Activated CD8-positive, alpha-beta memory T cell treated with anti-CD3 and anti-CD28 coated beads, Interleukin-2, amount 50 U/mL, for 1 hour (primary cell): ENCODE results near the gene NXPH4.
A peak's percentile ranks its signal among the peaks of the same experiment; 100 is the strongest.

Experiments used
- DNase-seq: peaks from one replicate; pipeline ENCODE4 v3.0.0-alpha.2; 2020; ENCODE audit errors: extremely low read depth

The NXPH4 gene

DNA sequence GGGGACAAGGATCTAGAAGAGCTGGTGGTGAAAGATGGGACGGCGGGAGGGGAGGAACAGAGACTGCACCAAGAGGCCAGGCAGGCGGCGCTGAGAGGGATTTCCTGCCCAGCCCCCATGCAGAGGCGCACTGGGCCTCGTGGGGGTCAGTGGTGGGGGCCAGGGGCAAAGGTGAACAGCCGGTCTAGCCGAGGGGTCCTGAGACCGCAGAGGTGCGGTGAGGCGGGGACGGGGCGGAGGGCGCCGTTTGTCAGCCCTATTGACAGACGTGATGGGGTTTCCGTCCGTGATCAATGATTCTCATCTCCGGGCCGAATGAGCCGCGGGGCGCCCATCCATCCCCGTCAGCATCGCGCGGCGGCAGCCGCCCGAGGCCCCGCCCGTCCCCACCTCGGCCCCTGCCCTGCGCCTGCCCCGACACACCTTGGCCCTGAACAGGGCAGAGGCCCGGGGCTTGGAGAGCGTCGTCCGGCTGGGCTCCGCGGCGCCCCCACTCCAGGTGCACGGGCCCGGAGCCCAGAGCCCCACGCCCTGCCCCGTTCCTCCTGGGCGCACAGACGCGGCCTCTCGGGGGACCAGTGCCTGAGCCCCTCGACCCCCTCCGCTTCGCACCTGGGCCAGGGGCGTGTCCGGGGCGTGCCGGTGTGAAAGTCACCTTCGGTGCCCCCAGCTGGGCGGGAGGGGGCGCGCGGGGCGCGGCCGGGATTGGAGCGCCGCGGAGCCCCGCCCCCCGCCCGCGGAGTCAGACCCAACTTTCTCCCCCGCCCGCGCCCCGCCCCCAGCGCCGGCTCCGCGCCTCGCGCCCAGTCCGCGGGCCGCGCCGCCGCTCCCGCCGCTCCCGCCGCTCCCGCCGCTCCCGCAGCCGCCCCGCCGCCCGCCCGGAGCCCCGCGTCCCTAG is at the start of gene NXPH4:
NXPH4 (plus strand) TSS at position 781 of the 898 bp plus-strand sequence. CDS start 176 bp downstream, outside the sequence.
- no peak for DNase-seq

DNA sequence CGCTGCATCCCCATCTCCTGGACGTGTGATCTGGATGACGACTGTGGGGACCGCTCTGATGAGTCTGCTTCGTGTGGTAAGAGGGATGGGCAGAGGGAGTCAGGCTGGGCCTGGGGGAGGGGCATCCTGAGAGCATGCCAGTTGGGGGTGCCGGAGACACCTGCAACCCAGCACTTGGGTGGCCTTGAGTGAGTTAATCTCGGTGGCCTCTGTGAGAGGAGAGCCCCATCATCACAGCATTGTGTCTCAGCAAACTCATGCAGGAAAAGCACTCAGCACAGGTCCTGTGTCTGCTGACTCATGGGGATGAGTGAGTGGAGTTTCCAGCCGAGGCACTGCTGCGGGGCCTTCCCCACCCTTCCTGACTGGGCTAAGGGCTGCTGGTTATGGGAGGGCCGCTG is 49.6 kb upstream of the NXPH4 start:
- DNase-seq = no peak

DNA sequence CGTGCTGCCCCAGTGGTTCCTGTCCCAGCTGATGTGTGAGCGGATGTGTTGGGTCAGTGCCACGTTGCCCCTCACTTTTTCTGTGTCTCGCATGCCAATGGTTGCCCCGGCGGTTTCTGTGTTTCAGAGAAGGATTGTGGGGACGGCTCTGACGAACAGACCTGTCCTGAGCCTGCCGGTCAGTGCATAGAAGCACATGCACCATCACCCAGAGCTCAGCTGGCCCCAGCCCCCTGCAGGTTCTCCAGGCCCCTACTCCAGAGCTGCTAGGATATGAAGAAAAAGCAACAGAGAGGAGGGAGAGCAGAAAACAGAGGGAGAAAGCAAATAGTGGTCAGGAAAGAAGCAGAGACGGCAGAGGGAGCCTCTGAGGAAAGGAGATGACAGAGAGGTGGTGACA is 48.5 kb upstream of the NXPH4 start:
- DNase-seq = no peak

DNA sequence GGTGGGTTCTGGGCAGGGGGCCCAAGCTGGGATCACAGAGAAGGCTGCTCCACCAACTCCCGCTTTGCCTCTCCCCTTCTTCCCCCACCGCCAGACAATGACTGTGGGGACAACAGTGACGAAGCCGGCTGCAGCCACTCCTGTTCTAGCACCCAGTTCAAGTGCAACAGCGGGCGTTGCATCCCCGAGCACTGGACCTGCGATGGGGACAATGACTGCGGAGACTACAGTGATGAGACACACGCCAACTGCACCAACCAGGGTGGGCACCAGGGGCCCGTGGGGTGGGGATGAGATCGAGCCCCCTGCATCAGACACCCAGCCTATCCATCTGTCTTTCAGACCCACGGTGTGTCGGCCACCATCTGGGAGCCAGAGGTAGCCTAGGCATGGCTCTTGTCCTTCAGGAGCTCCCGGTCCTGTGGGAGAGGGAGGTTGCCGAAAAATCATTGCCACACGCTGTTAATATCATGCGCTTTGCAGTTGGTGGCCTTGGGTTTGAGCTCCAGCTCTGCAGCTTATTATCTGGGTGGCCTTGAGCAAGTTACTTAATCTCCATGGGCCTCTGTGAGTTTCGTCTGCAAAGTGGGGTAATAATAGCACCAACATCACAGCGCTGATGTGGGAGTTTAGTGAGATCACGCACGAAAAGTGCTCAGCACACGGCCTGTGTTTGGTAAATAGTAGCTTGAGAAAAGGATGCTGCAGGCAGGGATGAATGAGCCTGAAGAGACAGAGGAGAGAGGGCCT is 47.4 kb upstream of the NXPH4 start:
- DNase-seq = no peak

DNA sequence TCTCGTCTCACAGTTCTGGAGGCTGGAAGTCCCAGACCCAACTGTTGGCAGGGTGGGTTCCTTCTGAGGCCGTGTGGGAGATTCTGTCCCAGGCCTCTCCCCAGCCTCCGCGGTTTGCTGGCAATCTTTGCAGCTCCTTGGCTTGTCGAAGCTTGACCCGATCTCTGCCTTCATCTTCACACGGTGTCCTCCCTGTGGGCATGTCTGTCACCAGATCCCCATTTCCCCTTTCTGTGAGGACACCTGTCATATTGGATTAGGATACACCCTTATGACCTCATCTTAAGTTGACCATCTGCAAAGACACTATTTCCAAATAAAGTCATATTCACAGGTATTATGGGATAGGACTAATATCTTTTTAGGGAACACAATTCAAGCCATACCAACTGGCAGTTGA is 46.6 kb upstream of the NXPH4 start:
- no peak for DNase-seq

DNA sequence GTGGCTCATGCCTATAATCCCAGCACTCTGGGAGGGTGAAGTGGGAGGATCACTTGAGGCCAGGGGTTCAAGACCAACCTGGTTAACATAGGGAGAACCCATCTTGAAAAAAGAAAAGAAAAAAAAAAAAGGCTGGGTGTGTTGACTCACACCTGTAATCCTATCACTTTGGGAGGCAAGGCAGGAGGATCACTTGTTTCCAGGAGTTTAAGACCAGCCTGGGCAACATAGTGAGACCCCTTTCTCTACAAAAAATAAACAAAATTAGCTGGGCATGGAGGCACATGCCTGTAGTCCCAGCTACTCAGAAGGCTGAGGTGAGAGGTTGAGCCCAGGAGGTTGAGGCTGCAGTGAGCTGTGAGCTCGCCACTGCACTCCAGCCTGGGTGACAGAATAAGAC is 46.2 kb upstream of the NXPH4 start:
- DNase-seq = no peak

DNA sequence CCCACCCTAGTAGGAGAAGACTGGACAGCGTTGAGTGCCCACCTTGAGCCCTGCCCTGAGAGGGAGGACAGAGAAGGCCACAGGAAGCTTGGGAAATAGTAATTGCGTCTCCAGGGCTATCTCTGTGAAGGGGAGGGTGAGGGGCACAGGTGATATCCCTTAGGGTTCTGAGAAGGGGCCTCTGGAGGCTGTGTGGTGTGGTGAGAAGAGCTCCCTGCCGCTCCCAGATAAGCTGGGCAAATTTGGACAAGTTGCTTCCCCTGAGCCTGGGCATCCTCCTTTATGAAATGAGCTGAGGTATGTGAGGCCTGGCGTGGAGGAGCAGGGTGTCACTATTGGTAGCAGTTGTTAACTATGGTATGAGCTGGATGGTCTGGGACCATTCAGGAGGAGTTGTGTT is 45.7 kb upstream of the NXPH4 start:
- DNase-seq = no peak

DNA sequence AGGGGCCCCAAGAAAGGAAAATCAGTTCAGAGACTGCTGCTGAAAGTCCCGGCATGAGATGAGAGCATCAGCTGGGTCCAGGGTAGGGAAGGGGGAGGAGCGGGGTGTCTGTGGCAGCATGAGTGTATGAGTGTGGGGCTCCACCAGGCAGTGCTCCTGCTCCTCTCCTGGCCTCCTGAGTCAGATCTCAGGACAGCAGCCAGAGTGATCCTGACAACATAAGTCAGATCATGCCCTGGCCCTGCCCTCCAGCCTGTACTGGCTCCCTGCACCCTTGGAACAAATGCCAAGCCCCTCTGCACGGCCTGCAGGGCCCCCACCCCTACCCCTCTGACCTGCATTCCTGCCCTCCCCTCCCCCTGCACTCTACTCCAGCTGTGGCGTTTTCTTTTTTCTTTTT is 44.9 kb upstream of the NXPH4 start:
- DNase-seq = no peak

DNA sequence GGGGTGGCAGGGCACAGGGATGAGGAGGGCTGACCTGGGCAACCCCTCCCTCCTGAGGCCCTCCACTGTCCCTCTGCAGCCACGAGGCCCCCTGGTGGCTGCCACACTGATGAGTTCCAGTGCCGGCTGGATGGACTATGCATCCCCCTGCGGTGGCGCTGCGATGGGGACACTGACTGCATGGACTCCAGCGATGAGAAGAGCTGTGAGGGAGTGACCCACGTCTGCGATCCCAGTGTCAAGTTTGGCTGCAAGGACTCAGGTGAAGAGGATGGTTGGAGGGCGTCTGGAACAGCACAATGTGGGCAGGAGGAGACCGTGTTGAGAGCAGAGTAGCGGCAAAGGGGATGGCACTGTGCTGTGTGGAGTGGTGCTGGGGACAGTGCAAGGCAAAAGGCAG is 43.5 kb upstream of the NXPH4 start:
- no peak for DNase-seq

DNA sequence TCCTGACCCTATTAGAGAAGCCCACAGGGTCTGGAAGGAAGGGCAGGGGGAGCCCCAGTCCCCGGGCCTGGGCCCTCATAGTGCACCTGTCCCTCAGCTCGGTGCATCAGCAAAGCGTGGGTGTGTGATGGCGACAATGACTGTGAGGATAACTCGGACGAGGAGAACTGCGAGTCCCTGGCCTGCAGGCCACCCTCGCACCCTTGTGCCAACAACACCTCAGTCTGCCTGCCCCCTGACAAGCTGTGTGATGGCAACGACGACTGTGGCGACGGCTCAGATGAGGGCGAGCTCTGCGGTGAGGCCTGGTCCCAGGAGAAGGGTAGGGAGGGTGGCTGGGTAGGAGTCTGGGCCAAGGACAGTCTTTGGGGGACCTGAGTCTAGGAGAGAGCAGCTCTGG is 42.9 kb upstream of the NXPH4 start:
- no peak for DNase-seq

DNA sequence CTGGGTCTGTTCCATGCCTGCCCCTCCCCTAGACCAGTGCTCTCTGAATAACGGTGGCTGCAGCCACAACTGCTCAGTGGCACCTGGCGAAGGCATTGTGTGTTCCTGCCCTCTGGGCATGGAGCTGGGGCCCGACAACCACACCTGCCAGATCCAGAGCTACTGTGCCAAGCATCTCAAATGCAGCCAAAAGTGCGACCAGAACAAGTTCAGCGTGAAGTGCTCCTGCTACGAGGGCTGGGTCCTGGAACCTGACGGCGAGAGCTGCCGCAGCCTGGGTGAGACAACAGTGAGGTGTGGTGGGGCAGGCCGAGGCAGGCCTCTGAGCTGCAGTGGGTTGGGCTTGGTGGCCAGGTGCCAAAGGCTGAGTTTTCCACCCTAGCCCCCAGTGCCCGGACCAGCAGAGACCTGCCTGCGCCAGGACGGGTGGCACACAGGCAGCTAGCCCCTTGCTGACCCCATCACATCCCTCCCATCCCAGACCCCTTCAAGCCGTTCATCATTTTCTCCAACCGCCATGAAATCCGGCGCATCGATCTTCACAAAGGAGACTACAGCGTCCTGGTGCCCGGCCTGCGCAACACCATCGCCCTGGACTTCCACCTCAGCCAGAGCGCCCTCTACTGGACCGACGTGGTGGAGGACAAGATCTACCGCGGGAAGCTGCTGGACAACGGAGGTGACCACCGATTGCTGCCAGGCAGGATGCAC is 41.0 kb upstream of the NXPH4 start:
- no peak for DNase-seq

DNA sequence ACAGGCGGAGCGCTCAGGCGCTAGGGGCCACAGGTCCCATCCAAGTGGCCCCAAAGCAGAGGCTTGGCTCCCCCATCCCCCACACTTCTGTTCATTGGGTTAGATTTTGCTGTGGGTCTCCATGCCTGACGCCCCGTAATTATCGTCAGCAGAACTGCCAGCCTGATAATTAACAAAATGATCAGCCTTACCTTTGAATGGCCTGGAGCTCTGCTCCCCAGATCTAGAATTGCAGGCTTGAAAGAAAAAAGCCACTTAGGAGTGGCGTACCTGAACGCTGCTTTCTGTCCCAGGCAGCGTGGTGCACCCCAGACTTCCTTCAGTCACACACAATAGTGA is 40.5 kb upstream of the NXPH4 start:
- DNase-seq = no peak

DNA sequence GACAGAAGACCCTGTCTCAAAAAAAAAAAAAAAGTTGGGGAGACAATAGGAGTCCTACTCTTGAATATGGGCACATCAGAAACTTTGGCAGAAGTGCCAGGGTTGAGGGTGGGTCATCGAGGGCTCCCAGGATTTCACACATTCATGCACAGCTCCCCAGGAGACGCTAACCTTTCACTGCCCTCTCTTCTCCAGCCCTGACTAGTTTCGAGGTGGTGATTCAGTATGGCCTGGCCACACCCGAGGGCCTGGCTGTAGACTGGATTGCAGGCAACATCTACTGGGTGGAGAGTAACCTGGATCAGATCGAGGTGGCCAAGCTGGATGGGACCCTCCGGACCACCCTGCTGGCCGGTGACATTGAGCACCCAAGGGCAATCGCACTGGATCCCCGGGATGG is 39.7 kb upstream of the NXPH4 start:
- no peak for DNase-seq

DNA sequence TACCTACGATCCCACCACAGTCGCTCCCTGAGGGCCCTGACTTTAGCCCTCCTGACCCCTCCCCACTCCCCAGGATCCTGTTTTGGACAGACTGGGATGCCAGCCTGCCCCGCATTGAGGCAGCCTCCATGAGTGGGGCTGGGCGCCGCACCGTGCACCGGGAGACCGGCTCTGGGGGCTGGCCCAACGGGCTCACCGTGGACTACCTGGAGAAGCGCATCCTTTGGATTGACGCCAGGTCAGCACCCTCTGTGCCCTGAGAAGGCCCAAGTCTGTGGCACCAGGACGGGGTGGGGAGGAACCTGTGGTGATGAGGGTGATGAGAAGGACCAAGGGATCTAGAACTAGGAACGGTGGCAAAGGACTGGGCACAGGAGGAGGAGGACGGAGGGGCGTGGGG is 39.2 kb upstream of the NXPH4 start:
- no peak for DNase-seq

DNA sequence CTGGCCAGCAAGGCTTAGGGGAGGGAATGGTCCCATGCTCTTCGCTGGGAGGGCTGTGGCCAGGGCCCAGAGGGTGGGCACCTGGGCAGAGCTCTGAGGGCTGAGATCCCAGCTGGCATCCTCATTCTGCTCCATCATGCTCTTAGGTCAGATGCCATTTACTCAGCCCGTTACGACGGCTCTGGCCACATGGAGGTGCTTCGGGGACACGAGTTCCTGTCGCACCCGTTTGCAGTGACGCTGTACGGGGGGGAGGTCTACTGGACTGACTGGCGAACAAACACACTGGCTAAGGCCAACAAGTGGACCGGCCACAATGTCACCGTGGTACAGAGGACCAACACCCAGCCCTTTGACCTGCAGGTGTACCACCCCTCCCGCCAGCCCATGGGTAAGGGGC is 38.4 kb upstream of the NXPH4 start:
- no peak for DNase-seq

DNA sequence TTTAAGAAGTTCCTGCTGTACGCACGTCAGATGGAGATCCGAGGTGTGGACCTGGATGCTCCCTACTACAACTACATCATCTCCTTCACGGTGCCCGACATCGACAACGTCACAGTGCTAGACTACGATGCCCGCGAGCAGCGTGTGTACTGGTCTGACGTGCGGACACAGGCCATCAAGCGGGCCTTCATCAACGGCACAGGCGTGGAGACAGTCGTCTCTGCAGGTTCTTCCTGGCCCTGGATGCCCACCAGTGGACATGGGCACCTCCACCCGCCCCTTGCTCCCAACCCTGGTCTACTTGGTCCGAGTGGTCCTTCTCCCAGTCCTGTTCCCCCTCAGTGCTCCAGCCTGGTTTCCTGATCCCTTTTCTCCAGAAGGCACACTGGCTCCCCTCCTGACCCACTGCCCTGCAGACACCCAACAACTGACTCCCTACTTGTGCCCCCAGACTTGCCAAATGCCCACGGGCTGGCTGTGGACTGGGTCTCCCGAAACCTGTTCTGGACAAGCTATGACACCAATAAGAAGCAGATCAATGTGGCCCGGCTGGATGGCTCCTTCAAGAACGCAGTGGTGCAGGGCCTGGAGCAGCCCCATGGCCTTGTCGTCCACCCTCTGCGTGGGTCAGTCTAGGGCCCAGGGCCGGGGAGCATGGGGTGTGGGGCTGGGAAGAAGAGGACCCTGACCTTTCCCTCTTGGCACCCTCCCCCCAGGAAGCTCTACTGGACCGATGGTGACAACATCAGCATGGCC is 37.1 kb upstream of the NXPH4 start:
- DNase-seq = no peak

DNA sequence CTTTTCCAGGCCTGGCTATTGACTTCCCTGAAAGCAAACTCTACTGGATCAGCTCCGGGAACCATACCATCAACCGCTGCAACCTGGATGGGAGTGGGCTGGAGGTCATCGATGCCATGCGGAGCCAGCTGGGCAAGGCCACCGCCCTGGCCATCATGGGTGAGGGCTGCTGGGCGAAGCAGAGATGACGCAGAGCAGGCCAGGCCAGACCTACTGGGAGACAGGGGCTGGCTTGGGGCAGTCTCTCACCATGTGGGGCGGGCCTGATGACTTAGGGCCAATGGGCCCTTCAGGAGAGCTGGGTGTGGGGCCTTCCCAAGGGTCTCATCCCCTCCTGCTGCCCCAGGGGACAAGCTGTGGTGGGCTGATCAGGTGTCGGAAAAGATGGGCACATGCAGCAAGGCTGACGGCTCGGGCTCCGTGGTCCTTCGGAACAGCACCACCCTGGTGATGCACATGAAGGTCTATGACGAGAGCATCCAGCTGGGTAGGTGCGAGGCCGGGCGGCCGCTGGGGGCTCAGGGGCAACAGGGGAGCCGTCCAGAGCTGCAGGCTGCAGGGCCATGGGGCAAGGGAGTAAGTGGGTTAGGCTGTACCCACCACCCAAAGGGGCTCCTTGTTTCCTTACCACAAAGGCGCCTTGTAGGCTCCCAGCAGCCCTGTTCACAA is 36.1 kb upstream of the NXPH4 start:
- DNase-seq = no peak

DNA sequence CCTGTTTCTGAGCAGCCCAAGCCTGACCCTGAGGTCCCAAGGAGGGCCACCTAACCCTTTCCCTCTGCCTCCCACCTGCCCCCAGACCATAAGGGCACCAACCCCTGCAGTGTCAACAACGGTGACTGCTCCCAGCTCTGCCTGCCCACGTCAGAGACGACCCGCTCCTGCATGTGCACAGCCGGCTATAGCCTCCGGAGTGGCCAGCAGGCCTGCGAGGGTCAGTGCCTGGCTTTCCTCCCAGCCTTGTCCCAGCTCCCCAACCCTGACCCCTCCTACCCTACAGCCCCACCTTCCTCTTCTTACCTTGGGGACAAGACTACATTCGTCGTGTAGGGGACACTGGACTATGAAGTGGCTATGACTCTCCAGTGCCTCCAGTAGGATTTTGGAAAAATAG is 35.5 kb upstream of the NXPH4 start:
- DNase-seq = no peak

DNA sequence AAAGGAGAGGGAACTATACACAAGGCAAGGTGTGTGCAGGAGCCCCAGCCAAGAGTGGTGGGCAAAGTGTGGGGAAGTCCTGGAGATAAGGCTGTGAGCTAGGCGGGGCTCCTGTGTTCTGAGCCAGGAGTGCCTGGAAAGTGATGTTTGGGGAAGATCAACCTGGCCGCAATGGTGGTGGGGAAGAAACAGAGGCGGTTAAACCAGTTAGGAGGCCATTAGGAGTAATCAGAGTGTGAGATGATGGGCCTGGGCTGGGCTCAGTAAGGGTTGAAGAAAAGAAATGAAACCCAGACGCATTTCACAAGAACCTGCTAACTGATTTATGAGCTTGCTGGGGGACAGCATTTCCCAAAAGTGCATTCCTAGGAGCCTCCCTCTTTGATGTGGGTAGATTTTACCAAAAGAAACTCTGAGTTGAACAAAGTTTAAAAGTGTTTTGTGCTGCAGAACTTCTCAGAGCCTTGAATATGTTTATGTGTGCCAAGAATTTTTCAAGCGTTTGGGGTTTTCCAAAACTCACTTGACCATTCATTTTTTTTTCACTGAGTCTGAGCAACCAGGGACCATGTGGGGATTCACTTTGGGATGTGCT is 34.9 kb upstream of the NXPH4 start:
- no peak for DNase-seq

DNA sequence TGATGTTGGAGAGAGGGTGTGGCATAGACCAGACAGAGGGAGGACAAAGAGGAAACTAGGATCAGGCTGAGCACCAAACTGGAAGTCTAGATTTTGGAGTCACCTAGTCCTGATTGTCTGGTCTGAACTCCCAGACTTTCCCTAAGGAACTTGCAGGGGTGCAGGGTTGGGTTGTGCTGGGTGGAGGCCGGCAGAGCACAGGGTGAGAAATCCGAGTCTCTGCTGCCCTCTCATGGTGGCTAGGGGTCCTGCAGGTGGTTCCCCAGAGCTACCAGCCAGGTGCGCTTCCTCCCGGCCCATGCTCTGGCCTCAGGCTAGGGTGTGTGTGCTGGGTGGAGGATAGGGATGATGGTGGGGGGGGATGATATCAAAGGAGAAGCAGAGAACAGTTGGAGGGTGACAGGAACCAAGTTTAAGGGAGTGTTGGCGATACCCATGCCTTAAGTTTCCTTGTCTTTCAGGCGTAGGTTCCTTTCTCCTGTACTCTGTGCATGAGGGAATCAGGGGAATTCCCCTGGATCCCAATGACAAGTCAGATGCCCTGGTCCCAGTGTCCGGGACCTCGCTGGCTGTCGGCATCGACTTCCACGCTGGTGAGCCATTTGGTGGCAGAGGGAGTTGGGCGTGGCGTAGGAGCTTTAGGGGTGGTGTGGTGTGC is 33.5 kb upstream of the NXPH4 start:
- peak; percentile 26 for DNase-seq
